HG03196 (cell line): Measurements from ENCODE around the gene F2R.
"Not testable (repeated sequence)": the region's sequence is repeated elsewhere in the genome, so short reads cannot be mapped to it uniquely, and the experiment has no call there.

ENCODE experiments used
- ATAC-seq: cut with Tn5 transposase; IDR thresholded peaks from one replicate; pipeline ENCODE4 v1.9.1; 2021; ENCODE audit not compliant: unreplicated experiment

Gene F2R

GRCh38 chr5:76751291-76751690 lies 35.4 kb downstream of the F2R start:
- ATAC-seq = no peak

- no peak for ATAC-seq
These were observed 38.7 kb downstream of the F2R start for GRCh38 chr5:76754668-76755078.

- ATAC-seq = no peak
These were observed 40.1 kb downstream of the F2R start for GRCh38 chr5:76755779-76756637.

- ATAC-seq = no peak
These were observed 41.1 kb downstream of the F2R start for GRCh38 chr5:76757049-76757448.

GRCh38 chr5:76761118-76761517 lies 45.2 kb downstream of the F2R start:
- not testable (repeated sequence) for ATAC-seq

GRCh38 chr5:76762484-76762883 lies 46.6 kb downstream of the F2R start:
- no peak for ATAC-seq

GRCh38 chr5:76763136-76763535 lies 47.2 kb downstream of the F2R start:
- no peak for ATAC-seq

- no peak for ATAC-seq
These were observed 48.4 kb downstream of the F2R start for GRCh38 chr5:76764374-76764773.

GRCh38 chr5:76765249-76765648 lies 49.3 kb downstream of the F2R start:
- ATAC-seq = no peak

- ATAC-seq = no peak
These were observed 50.8 kb downstream of the F2R start for GRCh38 chr5:76766746-76767145.

GRCh38 chr5:76771041-76771440 lies 55.1 kb downstream of the F2R start:
- not testable (repeated sequence) for ATAC-seq

- ATAC-seq = no peak
These were observed 55.9 kb downstream of the F2R start for GRCh38 chr5:76771705-76772405.

- ATAC-seq = no peak
These were observed 60.0 kb downstream of the F2R start for GRCh38 chr5:76775921-76776320.

- no peak for ATAC-seq
These were observed 60.5 kb downstream of the F2R start for GRCh38 chr5:76776391-76776790.

GRCh38 chr5:76780616-76781015 lies 64.7 kb downstream of the F2R start:
- ATAC-seq = not testable (repeated sequence)

- ATAC-seq = no peak
These were observed 65.8 kb downstream of the F2R start for GRCh38 chr5:76781775-76782174.

GRCh38 chr5:76782444-76782843 lies 66.5 kb downstream of the F2R start:
- ATAC-seq = no peak
